Measurements from ENCODE around the gene STMN1. TPM values are rescaled to one million over a fixed set of nuclear protein-coding genes. Genes with fewer than 3 reads are reported as not detected.

The STMN1 gene
- total RNA-seq, 1 experiment from 2014 or later: 368 TPM

DNA sequence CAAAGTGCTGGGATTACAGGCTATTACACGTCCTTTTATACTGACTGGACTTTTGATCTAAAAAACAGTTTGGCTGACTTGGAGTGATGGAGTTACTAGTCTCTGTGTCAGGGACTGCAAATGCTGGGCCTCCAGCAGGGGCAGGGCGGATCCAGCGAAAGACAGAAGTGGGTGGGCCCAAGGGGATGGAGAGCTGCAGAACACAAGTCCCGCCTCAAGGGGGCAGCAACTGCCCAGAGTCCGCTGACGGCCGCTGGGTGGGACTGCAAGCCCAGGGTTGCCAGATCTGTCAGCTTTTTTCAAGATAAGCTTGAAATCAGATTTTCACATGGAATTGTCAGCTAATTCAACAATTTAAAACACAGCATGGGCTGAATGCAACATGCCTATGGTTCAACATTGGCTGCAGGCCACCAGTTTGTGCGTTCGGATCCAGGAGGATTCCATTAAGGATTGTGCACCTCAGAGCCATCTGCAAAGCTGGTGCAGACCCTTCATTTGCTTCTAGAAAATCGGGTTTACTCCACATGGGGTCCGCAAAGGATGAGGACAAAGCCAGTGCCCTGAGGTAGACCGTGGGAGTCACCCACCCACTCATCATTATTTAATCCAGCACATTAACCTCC, 10.7 kb downstream of the STMN1 start:
- no peaks in the 10 kb centered on the region for H4K20me1 ChIP-seq (ENCODE audit: insufficient read depth)
- TF ChIP-seq SP1 (IDR thresholded peaks at IDR 0.05; ENCODE audit: low read depth): no peak; the same call in 1 of the 2 replicates
- TF ChIP-seq RAD21 (IDR thresholded peaks at IDR 0.05; ENCODE audit: low read depth): peak; percentile 97
- peak; percentile 97 to 99 (median 98) for TF ChIP-seq CTCF (IDR thresholded peaks at IDR 0.05 in 2 of 3, conservative IDR thresholded peaks at IDR 0.05 in 1 of 3; ENCODE audit: borderline replicate concordance in 1 of 3, insufficient read depth in 1 of 3, low read depth in 2 of 3, low read length in 2 of 3)
- TF ChIP-seq YY1 (IDR thresholded peaks at IDR 0.05; ENCODE audit: extremely low read depth, insufficient replicate concordance, low read depth, low read length): peak; percentile 39
- peaks cover 11% of the 10 kb centered on the region; the same call in 1 of the 2 replicates for H3K79me2 ChIP-seq (ENCODE audit: insufficient read depth, low read length)
- peak overlapping the region; percentile 28; the same call in 1 of the 2 replicates for H3K9ac ChIP-seq (ENCODE audit: low read length)
- H2AFZ ChIP-seq (ENCODE audit: low read depth, low read length, poor library complexity, severe bottlenecking): no peak overlapping the region
- no peaks in the 10 kb centered on the region for H3K27me3 ChIP-seq (ENCODE audit: insufficient read depth, low read length)
- H3K4me3 ChIP-seq (replicated peaks in 1 of 2; ENCODE audit: low read depth in 1 of 2, low read length in 2 of 2): no peak overlapping the region
- H3K36me3 ChIP-seq (ENCODE audit: control insufficient read depth in 1 of 2, insufficient read depth in 2 of 2, low read length in 2 of 2): peaks cover 13 to 23% of the 10 kb centered on the region in 2 experiments
- peak; percentile 73 for DNase-seq (ENCODE audit: low read depth, low spot score)
- BruUV-seq (replicated peaks): no TSS peak
- no peaks in the 10 kb centered on the region for H3K9me2 ChIP-seq (ENCODE audit: insufficient read depth)
- ChIA-PET POLR2A (interaction anchor here (0.6 to 1.6 kb wide), 3 partner anchors 49 to 102 kb away, joined by 3 to 12 read pairs (median 3); partner anchors contain the start of gene PAFAH2), CTCF (interaction anchor here (0.7 to 3.6 kb wide), 19 partner anchors 9 to 522 kb away, joined by 3 to 47 read pairs (median 5); partner anchors contain the start of genes CNKSR1, PAFAH2 and STMN1), RAD21 (ENCODE audit: low non-redundant PET in 1 of 2, low total read pairs in 2 of 2, uncharacterized antibody in 2 of 2, unreplicated experiment in 2 of 2) (interaction anchor here (1.0 to 1.5 kb wide), 3 partner anchors 20 to 102 kb away, joined by 4 to 12 read pairs (median 7); partner anchors contain the start of genes PAFAH2 (in 2 of the 2) and PAQR7 (in 1 of the 2))
- H3K4me2 ChIP-seq (ENCODE audit: low read length): peak overlapping the region; percentile 43; the same call in 1 of the 2 replicates
- H3K27ac ChIP-seq (ENCODE audit: low read depth, low read length): peak overlapping the region; percentile 24
- H3K9me3 ChIP-seq (ENCODE audit: control insufficient read depth in 1 of 2, insufficient read depth in 1 of 2, low read depth in 1 of 2, low read length in 2 of 2): no peaks in the 10 kb centered on the region
- peak; percentile 70 for ATAC-seq
- intact Hi-C loops (cut with micrococcal nuclease): loop anchor here (1.0 to 10.0 kb wide), 3 partner anchors 78 to 249 kb away; partner anchors contain the start of genes MTFR1L and PAFAH2
- H3K4me1 ChIP-seq (ENCODE audit: control insufficient read depth in 1 of 2, insufficient read depth in 2 of 2, low read length in 2 of 2): peaks cover 44 to 61% of the 10 kb centered on the region in 2 experiments
